NCI-H1048 (cell line): ENCODE results near the gene BOLL.
"Not testable (repeated sequence)": the region's sequence is repeated elsewhere in the genome, so short reads cannot be mapped to it uniquely, and the experiment has no call there.

Experiments
- DNase-seq: peaks from one replicate; lab custom pipeline; 2025; lab: John Stamatoyannopoulos, UW

BOLL gene

DNA sequence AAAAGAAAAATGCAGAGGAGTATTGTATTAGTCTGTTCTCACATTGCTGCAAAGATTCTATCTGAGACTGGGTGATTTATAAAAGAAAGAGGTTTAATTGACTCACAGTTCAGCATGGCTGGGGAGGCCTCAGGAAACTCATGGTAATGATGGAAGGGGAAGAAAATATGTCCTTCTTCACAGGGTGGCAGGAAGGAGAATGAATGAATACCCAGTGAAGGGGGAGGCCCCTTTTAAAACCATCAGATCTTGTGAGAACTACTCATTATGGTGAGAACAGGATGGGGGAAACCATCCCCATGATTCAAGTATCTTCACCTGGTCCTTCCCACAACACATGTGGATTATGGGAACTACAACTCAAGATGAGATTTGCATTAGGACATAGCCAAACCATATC is 10.2 kb upstream of the BOLL start:
- DNase-seq, result no peak

DNA sequence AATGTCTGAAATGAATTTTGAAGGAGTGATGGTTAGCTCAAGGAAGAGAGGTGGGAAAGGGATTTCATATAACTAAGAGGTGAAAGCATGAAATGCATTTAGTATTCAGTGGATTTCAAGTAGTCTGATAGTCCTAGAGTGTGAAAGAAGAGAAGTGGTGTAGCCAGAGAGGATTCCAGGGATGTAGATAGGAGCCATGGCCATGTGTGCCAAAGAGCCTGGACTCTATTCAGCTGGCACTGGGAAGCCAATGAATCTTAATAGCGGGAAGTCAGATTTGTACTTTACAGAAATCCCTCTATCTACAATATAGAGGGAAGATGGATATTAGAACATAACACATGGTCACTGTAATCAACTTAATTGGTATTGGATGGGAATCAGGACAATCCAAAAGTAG is 8.3 kb upstream of the BOLL start:
- DNase-seq, result no peak

DNA sequence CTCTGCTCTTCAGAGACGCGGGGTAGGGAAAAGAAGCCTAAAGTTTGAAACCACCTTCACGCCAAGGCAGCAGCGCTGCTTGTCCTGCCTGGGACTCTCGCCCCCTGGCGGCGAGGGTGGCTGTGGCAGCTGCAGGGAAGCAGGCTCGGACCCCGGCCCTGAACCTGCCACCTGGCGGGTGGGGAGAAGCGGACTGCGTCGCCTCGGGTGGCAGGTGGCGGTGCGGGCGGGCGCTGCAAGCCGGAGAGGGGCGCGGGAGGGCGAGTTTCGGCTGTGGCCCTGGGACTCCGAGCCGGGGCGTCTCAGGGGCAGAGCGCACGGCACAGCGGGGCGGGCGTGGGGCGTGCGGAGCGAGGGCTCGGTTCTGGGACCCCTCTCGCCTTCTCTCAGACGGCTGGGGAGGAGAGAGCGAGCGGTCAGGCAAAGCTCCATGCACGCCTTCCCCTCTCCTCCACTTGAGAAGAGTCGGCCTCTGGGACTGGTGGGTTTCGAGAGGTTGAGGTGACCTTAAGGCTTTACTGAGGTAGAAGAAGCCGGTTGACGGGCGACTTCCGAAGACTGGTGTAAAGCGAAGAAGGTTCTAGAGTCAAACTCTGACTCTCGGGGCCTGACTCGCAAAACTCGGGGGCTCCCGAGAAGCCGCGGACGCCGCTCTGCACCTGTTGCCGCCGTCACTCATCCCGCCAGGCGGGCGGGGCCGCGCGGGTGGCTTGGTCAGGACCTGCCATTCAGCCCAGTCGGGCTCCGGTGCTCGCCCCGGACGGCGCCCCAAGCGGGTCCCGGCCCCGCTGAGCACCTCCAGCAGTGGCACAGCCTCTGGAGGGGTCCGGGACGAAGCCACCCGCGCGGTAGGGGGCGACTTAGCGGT is 1.1 kb upstream of the BOLL start:
- no peak for DNase-seq

DNA sequence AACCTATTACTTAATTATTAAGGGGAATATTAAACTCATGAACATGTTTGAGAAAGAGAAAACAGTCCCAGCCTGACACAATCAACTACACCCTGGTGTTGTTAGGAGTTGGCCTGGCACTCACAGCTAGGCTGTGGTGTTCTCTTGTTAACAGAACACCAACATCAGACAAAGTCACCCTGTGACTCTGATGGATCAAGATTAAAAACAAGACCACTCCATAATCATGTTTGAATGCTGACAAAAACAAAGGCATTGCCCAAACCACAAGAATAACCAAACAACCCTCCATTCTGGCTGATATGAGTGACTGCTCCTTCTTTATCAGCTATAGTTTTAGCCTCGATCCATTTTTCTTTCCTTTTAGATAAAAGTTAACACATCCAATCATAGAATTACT is 3.0 kb downstream of the BOLL start:
- no peak for DNase-seq

DNA sequence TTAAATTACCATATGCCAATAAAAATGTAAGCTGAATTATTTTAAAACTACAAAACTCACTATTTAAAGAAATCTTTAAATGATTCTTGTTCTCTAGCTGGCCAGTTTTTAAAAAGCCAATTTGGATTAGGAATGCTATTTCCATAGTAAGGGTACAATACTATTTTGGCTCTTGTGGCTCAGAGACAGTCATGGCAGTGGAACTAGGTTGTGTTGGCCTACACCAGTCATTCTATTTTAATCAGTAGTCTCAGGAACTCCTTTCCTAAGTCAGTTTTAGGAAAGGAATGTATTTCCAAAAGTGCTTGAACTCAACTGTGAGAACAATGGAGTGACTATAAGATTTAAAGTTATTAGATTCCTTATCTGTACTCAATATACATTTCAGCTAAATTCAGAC is 5.9 kb downstream of the BOLL start:
- no peak for DNase-seq

GRCh38 chr2:197777823-197778407 is 7.2 kb downstream of the BOLL start:
- DNase-seq, result no peak

GRCh38 chr2:197760293-197760657 is 24.8 kb downstream of the BOLL start:
- no peak for DNase-seq

DNA sequence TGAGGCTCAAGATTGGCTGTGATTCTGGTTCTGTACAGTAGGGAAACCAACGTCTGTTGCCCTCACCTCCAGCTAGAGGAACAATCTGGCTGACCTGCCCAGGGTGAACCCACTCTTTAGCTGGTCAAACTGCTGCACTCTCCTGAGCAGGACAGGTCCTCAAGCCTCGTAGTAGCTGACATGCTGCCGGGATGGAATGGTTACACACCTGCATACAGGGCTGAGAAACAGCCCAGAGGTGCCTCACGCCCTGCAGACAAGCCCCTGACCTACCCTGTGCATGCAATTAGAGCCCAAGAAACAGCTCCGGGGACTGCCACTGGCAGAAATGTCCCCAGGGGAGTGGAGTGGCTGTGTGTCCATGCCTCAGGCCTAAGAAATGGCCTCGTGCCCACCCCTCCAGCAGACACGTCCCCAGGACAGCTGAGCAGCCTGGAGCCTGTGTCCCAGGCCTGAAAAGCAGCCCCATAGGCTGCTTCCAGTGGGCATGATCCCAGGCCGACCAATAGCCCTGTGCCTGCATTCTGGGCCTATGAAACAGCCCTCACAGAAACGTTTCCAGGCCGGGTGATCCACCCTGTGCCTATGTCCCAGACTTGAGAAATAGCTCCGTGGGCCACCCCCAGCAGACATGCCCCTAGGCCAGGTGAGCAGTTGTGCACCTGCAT is 25.4 kb downstream of the BOLL start:
- DNase-seq, result no peak

GRCh38 chr2:197759013-197759412 is 26.1 kb downstream of the BOLL start:
- no peak for DNase-seq

GRCh38 chr2:197740200-197740599 is 44.9 kb downstream of the BOLL start:
- DNase-seq, result no peak

DNA sequence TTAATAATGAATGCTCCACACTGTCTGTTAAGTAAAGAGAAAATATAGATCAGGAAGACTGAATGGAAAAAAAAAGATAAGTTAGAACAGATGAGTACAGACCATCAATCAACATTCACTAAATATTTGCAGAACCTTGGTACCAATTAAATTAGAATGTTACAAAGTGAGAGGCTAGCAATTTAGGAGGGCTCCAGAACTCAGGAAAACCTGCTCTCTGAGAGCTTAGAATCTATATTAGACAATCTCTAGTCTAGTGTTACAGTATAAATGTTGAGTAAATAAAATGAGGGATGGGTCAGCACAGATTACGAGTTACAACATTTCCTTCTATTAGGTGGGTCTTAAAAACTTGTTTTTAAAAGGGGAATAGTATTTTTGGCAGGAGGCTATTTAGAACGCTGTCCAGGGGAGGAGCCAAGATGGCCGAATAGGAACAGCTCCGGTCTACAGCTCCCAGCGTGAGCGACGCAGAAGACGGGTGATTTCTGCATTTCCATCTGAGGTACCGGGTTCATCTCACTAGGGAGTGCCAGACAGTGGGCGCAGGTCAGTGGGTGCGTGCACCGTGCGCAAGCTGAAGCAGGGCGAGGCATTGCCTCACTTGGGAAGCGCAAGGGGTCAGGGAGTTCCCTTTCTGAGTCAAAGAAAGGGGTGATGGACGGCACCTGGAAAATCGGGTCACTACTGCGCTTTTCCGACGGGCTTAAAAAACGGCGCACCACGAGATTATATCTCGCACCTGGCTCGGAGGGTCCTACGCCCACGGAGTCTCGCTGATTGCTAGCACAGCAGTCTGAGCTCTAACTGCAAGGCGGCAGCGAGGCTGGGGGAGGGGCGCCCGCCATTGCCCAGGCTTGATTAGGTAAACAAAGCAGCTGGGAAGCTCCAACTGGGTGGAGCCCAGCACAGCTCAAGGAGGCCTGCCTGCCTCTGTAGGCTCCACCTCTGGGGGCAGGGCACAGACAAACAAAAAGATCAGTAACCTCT is 56.3 kb downstream of the BOLL start:
- not testable (repeated sequence) for DNase-seq

DNA sequence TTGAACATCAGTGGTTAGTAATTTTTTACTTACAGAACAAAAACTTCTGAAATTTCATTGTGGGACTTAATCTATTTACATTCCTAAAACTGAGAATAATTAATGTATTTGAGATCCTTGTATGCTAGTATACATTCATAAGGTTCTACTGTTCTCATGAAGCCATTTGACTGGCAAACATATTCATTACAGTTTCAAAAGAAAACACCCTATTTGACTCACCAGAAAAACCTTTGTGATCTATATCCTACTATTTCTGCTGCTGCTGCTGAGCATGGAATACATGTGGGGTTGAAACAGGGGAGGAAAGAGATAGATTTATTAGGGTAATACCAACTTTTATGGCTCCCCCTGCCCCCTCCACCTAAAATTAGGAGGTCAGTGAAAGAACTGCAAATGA is 58.1 kb downstream of the BOLL start:
- DNase-seq, result no peak

DNA sequence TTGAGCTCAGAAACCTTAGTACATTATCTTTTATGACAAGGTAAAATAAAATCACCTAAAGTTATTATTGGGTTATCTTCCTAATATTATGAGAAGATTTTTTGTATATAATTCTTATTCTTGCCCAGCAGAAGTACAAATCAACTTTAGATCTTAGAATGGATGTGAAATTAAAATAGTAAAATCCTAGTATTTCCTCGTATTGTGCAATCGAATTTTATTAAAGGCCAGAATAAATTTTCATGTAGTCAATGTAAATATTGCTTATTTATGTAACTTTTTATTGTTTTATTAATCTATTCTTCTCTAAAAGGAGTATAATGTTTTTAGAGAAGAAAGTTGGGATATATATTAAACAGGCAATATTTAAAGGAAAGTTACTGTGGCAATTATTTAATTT is 67.3 kb downstream of the BOLL start:
- DNase-seq, result no peak

DNA sequence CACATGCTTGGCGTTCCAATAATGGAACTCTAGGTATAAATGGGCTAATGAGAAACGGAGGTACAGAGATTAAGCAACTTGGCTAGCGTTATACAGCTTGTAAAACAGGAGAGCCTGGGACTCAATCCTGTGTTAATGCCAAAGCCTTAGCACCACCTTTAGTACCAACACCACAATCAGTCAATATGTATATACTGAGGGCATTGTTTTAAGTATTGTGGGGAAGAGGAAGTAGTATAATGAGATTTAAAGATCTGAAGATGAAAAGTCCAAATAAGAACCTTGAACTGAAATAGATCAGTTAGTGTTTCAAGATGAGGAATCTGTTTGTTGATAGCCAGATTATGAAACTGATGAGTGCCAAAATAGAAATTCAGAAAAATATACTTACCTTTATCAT is 71.8 kb downstream of the BOLL start:
- no peak for DNase-seq

GRCh38 chr2:197711578-197711977 is 73.5 kb downstream of the BOLL start:
- no peak for DNase-seq

- no peak for DNase-seq
These were observed 74.6 kb downstream of the BOLL start for GRCh38 chr2:197710424-197711042.

DNA sequence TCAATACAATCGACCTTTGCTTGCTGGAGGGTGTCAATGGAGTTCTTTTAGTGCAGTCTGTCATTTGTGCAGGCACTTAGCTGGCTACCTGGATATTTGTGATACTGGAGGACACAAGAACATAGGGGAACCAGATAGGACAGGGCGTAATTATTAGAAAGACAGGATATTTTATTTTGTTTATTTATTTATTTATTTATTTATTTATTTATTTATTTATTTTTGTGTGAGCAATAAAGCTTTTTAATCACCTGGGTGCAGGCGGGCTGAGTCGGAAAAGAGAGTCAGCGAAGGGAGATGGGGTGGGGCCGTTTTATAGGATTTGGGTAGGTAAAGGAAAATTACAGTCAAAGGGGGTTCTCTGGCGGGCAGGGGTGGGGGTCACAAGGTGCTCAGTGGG is 76.0 kb downstream of the BOLL start:
- not testable (repeated sequence) for DNase-seq

DNA sequence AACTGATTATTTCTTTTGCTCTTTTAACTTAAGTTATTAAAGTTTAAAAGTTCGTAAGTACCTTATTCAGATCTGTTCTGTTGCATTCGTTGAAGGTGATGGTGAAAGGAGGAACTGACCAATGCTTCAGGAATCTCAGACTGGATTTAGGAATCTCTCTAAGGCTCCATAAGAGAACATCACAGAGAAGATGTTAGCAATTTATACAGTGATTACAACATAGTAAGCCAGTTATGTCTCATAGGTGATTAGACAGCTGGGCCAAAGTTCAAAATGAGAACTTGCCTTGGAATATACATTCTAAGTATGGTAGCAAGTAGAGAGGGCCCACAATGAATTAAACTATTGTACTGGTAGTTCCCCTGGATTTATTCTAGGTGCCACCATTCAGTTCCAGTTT is 76.8 kb downstream of the BOLL start:
- DNase-seq, result no peak

GRCh38 chr2:197707316-197708213 is 77.6 kb downstream of the BOLL start:
- no peak for DNase-seq

GRCh38 chr2:197706839-197707207 is 78.3 kb downstream of the BOLL start:
- no peak for DNase-seq
